ENCODE data around the gene SPATS2. TPM values are rescaled to one million over a fixed set of nuclear protein-coding genes. Genes with fewer than 3 reads are reported as not detected.

SPATS2 gene
- total RNA-seq, 1 experiment from 2014 or later, result 43.1 TPM

- H3K4me3 Mint-ChIP-seq (ENCODE audit: unreplicated experiment), result peak overlapping the region; percentile 99
Measured at GRCh38 chr12:49567302-49567610, 200.0 kb downstream of the SPATS2 start.

GRCh38 chr12:49567611-49568441 lies 200.6 kb downstream of the SPATS2 start, which contains the start of gene MCRS1:
Gene MCRS1, minus strand, starts transcription at chr12:49568142. Its CDS starts 1,411 bp downstream, at chr12:49566731.
- H3K9me3 ChIP-seq, result no peaks in the 10 kb centered on the region
- peak within 1 kb of the TSS; percentile 99 for H3K4me3 Mint-ChIP-seq (ENCODE audit: unreplicated experiment)
- intact Hi-C loops (cut with micrococcal nuclease; ENCODE audit: unreplicated experiment), result loop anchor here (1.0 kb wide), 1 partner anchor 55 kb away; the partner anchor contains the start of gene PRPF40B
- POLR2A ChIA-PET, result interaction anchor here (0.6 to 1.4 kb wide), 5 partner anchors 11 to 245 kb away, joined by 3 to 4 read pairs (median 4); partner anchors contain the start of gene TROAP
- H3K9me3 Mint-ChIP-seq (ENCODE audit: unreplicated experiment), result peaks cover 11% of the 10 kb centered on the region
- H3K27me3 ChIP-seq (replicated peaks; ENCODE audit: control insufficient read depth, insufficient read depth, low read length), result no peaks in the 10 kb centered on the region
- H3K36me3 ChIP-seq (ENCODE audit: control insufficient read depth, insufficient read depth, low read length), result peaks cover 8% of the 10 kb centered on the region; the same call in 1 of the 2 replicates
- peaks cover 44% of the 10 kb centered on the region for H3K36me3 Mint-ChIP-seq (ENCODE audit: insufficient read depth, unreplicated experiment)
- H3K27ac Mint-ChIP-seq (ENCODE audit: unreplicated experiment), result peak within 1 kb of the TSS; percentile 99
- peaks cover 9% of the 10 kb centered on the region for H3K4me1 Mint-ChIP-seq (ENCODE audit: low read depth, unreplicated experiment)
- no peaks in the 10 kb centered on the region for H3K4me1 ChIP-seq
- TSS peak; percentile 82 for BruUV-seq (replicated peaks)
- TF ChIP-seq CTCF (IDR thresholded peaks at IDR 0.05; ENCODE audit: insufficient read depth in 1 of 2, low read depth in 1 of 2, low read length in 1 of 2, severe bottlenecking in 1 of 2, unreplicated experiment in 1 of 2), result no peak
- H3K4me3 ChIP-seq (ENCODE audit: low read depth, low read length), result peak within 1 kb of the TSS; percentile 63
- CTCF ChIA-PET, result interaction anchor here (0.6 to 2.5 kb wide), 7 partner anchors 11 to 220 kb away, joined by 3 to 38 read pairs (median 4); no protein-coding TSS in a partner anchor
- no peaks in the 10 kb centered on the region for H3K27me3 Mint-ChIP-seq (ENCODE audit: insufficient read depth, unreplicated experiment)
- DNase-seq, result peak; percentile 91 to 94

More at GRCh38 chr12:49567302-49567610, 200.0 kb downstream of the SPATS2 start:
- no TSS peak for BruUV-seq (replicated peaks)
- Mint-ChIP-seq H3K36me3 (ENCODE audit: insufficient read depth, unreplicated experiment) (peaks cover 46% of the 10 kb centered on the region), H3K4me1 (ENCODE audit: low read depth, unreplicated experiment) (peaks cover 9% of the 10 kb centered on the region), H3K27me3 (ENCODE audit: insufficient read depth, unreplicated experiment) (no peaks in the 10 kb centered on the region), H3K9me3 (ENCODE audit: unreplicated experiment) (peaks cover 11% of the 10 kb centered on the region), H3K27ac (ENCODE audit: unreplicated experiment) (peak overlapping the region; percentile 99)
- no peak for TF ChIP-seq CTCF (IDR thresholded peaks at IDR 0.05; ENCODE audit: insufficient read depth in 1 of 2, low read depth in 1 of 2, low read length in 1 of 2, severe bottlenecking in 1 of 2, unreplicated experiment in 1 of 2)
- Histone ChIP-seq H3K36me3 (ENCODE audit: control insufficient read depth, insufficient read depth, low read length) (peaks cover 8% of the 10 kb centered on the region; the same call in 1 of the 2 replicates), H3K4me1 (no peaks in the 10 kb centered on the region), H3K27me3 (replicated peaks; ENCODE audit: control insufficient read depth, insufficient read depth, low read length) (no peaks in the 10 kb centered on the region), H3K4me3 (ENCODE audit: low read depth, low read length) (peak overlapping the region; percentile 63), H3K9me3 (no peaks in the 10 kb centered on the region)
- ChIA-PET CTCF (interaction anchor here (0.6 to 2.5 kb wide), 7 partner anchors 13 to 307 kb away, joined by 3 to 38 read pairs (median 4); no protein-coding TSS in a partner anchor), POLR2A (interaction anchor here (0.5 to 1.4 kb wide), 8 partner anchors 11 to 244 kb away, joined by 3 to 8 read pairs (median 4); partner anchors contain the start of genes TMBIM6 and TROAP)
- DNase-seq, result no peak
- intact Hi-C loops (cut with micrococcal nuclease; ENCODE audit: unreplicated experiment), result no loop called here

GRCh38 chr12:49568442-49569162 lies 201.3 kb downstream of the SPATS2 start:
- Histone ChIP-seq H3K4me3 (ENCODE audit: low read depth, low read length) (peak overlapping the region; percentile 63), H3K36me3 (ENCODE audit: control insufficient read depth, insufficient read depth, low read length) (peaks cover 4% of the 10 kb centered on the region; the same call in 1 of the 2 replicates), H3K9me3 (no peaks in the 10 kb centered on the region), H3K4me1 (no peaks in the 10 kb centered on the region), H3K27me3 (replicated peaks; ENCODE audit: control insufficient read depth, insufficient read depth, low read length) (no peaks in the 10 kb centered on the region)
- intact Hi-C loops (cut with micrococcal nuclease; ENCODE audit: unreplicated experiment), result loop anchor here (1.0 kb wide), 1 partner anchor 55 kb away; the partner anchor contains the start of gene PRPF40B
- H3K27me3 Mint-ChIP-seq (ENCODE audit: insufficient read depth, unreplicated experiment), result no peaks in the 10 kb centered on the region
- H3K4me3 Mint-ChIP-seq (ENCODE audit: unreplicated experiment), result peak overlapping the region; percentile 99
- peaks cover 42% of the 10 kb centered on the region for H3K36me3 Mint-ChIP-seq (ENCODE audit: insufficient read depth, unreplicated experiment)
- POLR2A ChIA-PET, result interaction anchor here (0.7 kb wide), 1 partner anchor 437 kb away, joined by 3 read pairs; no protein-coding TSS in a partner anchor
- no peak for TF ChIP-seq CTCF (IDR thresholded peaks at IDR 0.05; ENCODE audit: insufficient read depth in 1 of 2, low read depth in 1 of 2, low read length in 1 of 2, severe bottlenecking in 1 of 2, unreplicated experiment in 1 of 2)
- H3K27ac Mint-ChIP-seq (ENCODE audit: unreplicated experiment), result peak overlapping the region; percentile 99
- TSS peak; percentile 53 for BruUV-seq (replicated peaks)
- H3K9me3 Mint-ChIP-seq (ENCODE audit: unreplicated experiment), result peaks cover 11% of the 10 kb centered on the region
- CTCF ChIA-PET, result interaction anchor here (0.6 to 2.5 kb wide), 4 partner anchors 10 to 221 kb away, joined by 4 to 38 read pairs (median 4); no protein-coding TSS in a partner anchor
- DNase-seq, result peak in 1 of 2 experiments; percentile 29
- H3K4me1 Mint-ChIP-seq (ENCODE audit: low read depth, unreplicated experiment), result peaks cover 9% of the 10 kb centered on the region
